Left ventricle myocardium inferior (tissue), 1 donor: ENCODE results near the gene ATAD2B. TPM values are rescaled to one million over a fixed set of nuclear protein-coding genes. Genes with fewer than 3 reads are reported as not detected.

Experiments used
- DNase-seq: peaks from one replicate; pipeline ENCODE4 v3.0.0-alpha.2; 2020
- H3K27ac ChIP-seq: fragments of 200-600 bp; replicated peaks from 2 replicates; pipeline ENCODE4 v1.8.0; 2021
- H3K27me3 ChIP-seq: fragments of 200-600 bp; 2 replicates; pipeline ENCODE4 v1.8.0; 2021; ENCODE audit warnings: low read depth
- H3K36me3 ChIP-seq: fragments of 200-600 bp; 2 replicates; pipeline ENCODE4 v1.8.0; 2021
- H3K4me1 ChIP-seq: fragments of 200-600 bp; 2 replicates; pipeline ENCODE4 v1.8.0; 2021
- H3K4me3 ChIP-seq: fragments of 200-600 bp; 2 replicates; pipeline ENCODE4 v1.8.0; 2021; ENCODE audit warnings: mild to moderate bottlenecking, moderate library complexity
- H3K9me3 ChIP-seq: fragments of 200-600 bp; replicated peaks from 2 replicates; pipeline ENCODE4 v1.8.0; 2021
- intact Hi-C: fragments of 100-400 bp; cut with micrococcal nuclease; formaldehyde crosslinking; loops from one replicate; pipeline ENCODE4 v1.11.0; 2022
- total RNA-seq: library from RNA; stranded (reverse); fragmentation: NEBNext Ultra II Directional; extraction: Animal tissue kit (Norgen Biotek cat#: 25700); gene quantifications from one replicate; pipeline ENCODE4 v1.2.1, GENCODE V29; 2021
- TF ChIP-seq, protein P1 (sequence below): fragments of 200-600 bp; IDR thresholded peaks from 2 replicates; pipeline ENCODE4 v1.8.0; 2021; ENCODE audit warnings: antibody characterized with exemption, mild to moderate bottlenecking, borderline replicate concordance
- donor health status: DM: no; HTN: yes; CAD: no; lungs with severe emphysema.

ATAD2B gene
- total RNA-seq, 1 donor from 2014 or later = 7.9 TPM

DNA sequence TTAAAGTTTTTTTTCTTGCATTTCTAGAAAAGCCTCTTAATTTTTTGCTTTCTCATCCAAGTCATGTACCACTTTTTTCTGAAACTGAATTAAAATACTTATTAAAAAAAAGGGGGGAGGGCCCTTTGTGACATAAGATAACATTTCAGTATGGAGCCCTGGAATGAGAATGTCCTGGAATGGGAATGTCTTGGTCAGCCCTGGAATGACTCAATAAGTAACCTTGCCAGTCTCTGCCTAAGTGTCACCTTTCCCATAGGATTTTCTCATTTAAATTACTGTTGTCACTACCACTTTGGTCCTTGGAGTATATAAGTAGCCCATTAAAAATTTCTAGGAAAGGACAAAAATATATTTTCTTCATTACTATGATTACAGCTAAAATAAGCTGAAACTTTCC, 18.1 kb upstream of the ATAD2B start:
- intact Hi-C loops = no loop called here
- H3K27me3 ChIP-seq = no peaks in the 10 kb centered on the region
- DNase-seq = no peak
- H3K4me1 ChIP-seq = peaks cover 68% of the 10 kb centered on the region
- no peaks in the 10 kb centered on the region for H3K36me3 ChIP-seq
- TF ChIP-seq, protein P1, sequence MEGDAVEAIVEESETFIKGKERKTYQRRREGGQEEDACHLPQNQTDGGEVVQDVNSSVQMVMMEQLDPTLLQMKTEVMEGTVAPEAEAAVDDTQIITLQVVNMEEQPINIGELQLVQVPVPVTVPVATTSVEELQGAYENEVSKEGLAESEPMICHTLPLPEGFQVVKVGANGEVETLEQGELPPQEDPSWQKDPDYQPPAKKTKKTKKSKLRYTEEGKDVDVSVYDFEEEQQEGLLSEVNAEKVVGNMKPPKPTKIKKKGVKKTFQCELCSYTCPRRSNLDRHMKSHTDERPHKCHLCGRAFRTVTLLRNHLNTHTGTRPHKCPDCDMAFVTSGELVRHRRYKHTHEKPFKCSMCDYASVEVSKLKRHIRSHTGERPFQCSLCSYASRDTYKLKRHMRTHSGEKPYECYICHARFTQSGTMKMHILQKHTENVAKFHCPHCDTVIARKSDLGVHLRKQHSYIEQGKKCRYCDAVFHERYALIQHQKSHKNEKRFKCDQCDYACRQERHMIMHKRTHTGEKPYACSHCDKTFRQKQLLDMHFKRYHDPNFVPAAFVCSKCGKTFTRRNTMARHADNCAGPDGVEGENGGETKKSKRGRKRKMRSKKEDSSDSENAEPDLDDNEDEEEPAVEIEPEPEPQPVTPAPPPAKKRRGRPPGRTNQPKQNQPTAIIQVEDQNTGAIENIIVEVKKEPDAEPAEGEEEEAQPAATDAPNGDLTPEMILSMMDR = no peak
- peak overlapping the region; percentile 52 for H3K27ac ChIP-seq
- no peaks in the 10 kb centered on the region for H3K9me3 ChIP-seq
- no peak overlapping the region for H3K4me3 ChIP-seq

DNA sequence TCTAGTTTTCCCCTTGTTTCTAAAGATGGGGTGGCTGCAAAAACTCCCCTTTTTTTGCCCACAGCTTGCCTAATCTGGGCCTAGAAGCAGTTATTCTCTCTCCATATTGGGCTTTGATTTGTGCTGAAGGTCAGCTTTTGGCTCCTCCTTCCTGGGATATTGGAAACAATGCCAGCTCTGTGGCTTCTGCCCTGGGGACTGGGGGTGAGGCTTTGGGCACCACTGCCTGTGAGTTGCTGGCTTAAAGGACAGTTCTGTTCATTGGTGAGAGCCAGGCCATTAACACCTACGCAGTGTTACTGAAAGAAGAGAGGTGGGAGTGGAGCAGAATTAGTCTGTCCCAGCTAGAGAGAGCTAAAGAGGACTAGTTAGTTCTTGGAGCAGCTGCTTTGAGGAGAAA, 17.6 kb upstream of the ATAD2B start:
- no peak overlapping the region for H3K4me3 ChIP-seq
- no peaks in the 10 kb centered on the region for H3K36me3 ChIP-seq
- DNase-seq = no peak
- intact Hi-C loops = no loop called here
- TF ChIP-seq, protein P1 = no peak
- H3K27me3 ChIP-seq = no peaks in the 10 kb centered on the region
- no peaks in the 10 kb centered on the region for H3K9me3 ChIP-seq
- H3K27ac ChIP-seq = peak overlapping the region; percentile 52
- H3K4me1 ChIP-seq = peaks cover 73% of the 10 kb centered on the region

DNA sequence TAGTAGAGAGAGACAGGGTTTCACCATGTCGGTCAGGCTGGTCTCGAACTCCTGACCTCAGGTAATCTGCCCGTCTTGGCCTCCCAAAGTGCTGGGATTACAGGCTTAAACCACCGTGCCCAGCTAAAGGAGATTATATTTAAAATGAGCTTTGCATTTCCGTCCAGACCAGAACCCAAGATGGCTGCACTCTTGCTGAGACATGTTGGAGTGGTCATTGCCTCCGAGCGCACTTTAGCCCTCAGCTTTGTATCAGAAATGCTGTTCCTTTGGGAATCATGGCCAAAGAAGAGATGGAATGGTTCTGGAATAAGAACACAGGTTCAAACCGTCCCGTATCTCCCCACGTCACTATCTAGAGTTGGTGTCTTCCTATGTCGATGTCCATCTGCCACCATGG, 16.7 kb upstream of the ATAD2B start:
- H3K27ac ChIP-seq = no peak overlapping the region
- no peak overlapping the region for H3K4me3 ChIP-seq
- intact Hi-C loops = no loop called here
- no peaks in the 10 kb centered on the region for H3K27me3 ChIP-seq
- TF ChIP-seq, protein P1 = no peak
- DNase-seq = no peak
- no peaks in the 10 kb centered on the region for H3K9me3 ChIP-seq
- H3K36me3 ChIP-seq = no peaks in the 10 kb centered on the region
- H3K4me1 ChIP-seq = peaks cover 79% of the 10 kb centered on the region

DNA sequence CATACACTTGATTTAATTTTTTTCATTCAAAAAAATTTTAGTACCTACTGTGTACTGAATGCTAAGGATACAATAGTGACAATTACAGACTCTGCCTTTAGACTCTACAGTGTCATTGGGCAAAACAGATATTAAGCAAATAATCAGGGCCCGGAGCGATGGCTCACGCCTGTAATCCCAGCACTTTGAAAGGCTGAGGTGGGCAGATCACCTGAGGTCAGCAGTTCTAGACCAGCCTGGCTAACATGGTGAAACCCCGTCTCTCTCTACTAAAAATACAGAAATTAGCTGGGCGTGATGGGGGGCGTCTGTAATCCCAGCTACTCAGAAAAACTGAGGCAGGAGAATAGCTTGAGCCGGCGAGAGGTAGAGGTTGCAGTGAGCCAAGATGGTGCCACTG, 14.7 kb upstream of the ATAD2B start:
- Histone ChIP-seq H3K27ac (peak overlapping the region; percentile 97), H3K4me3 (peak overlapping the region; percentile 85)
- TF ChIP-seq, protein P1 = no peak

DNA sequence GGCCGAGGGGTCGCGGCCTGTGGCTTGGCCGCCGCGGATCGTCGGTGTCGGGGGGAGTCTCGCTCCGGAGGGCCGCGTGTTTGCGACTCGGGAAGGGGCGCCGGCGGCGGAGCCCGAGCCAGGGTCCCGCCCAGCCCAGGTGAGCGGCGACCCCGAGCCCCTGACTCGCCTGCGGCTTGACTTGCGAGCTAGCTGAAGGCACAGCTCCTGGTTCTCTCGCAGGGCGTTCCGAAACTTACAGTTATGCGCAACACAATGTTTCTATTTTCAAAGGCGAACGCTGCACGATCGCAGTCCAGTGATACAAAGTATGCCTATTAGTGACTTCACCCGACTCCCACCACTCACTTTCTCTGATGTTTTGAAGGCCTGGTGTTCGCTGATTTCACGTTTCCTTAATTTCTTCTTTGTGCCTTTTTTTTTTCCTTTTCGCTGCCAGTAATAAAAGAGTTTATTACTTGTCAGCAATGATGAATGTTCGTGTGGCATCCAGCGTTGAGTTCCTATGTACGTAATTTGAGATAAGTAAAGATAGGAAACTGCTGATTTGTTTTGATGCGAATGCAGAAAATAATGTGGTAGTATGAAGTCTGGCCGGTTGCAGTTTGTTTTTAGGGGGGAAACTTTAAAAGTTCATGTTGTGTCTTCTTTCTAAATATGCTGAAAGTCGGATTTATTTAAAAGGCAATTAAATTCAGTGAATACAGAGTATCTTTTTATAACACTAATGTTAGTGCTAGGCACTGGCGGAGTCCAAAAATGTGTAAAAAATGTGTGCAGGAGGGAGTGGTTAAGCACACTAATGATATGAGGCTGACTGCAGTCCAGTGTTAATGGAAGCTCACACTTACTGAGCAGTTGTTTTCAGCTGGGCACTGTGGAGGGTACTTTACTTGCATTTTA, 14.0 kb upstream of the ATAD2B start:
- intact Hi-C loops = no loop called here
- Histone ChIP-seq H3K4me3 (peak overlapping the region; percentile 85), H3K36me3 (no peaks in the 10 kb centered on the region), H3K4me1 (peaks cover 60% of the 10 kb centered on the region), H3K27ac (peak overlapping the region; percentile 97), H3K9me3 (no peaks in the 10 kb centered on the region), H3K27me3 (no peaks in the 10 kb centered on the region)
- TF ChIP-seq, protein P1 = no peak
- no peak for DNase-seq

More for the DNA sequence above, 14.7 kb upstream of the ATAD2B start:
- Histone ChIP-seq H3K9me3 (no peaks in the 10 kb centered on the region), H3K36me3 (no peaks in the 10 kb centered on the region), H3K27me3 (no peaks in the 10 kb centered on the region), H3K4me1 (peaks cover 66% of the 10 kb centered on the region)
- intact Hi-C loops = no loop called here
- no peak for DNase-seq
